ENCODE results near the gene MAP3K21.

The MAP3K21 gene

GRCh38 chr1:233355841-233356704 is 28.5 kb downstream of the MAP3K21 start (continued):
- TF ChIP-seq ZNF148 (tag by site-specific recombination; IDR thresholded peaks at IDR 0.05; ENCODE audit: borderline replicate concordance) (no peak), ZNF37A (tag by site-specific recombination; IDR thresholded peaks at IDR 0.05) (no peak), ZNF311 (tag by site-specific recombination; IDR thresholded peaks at IDR 0.05; ENCODE audit: borderline replicate concordance) (no peak), MZF1 (tag by site-specific recombination; IDR thresholded peaks at IDR 0.05; ENCODE audit: borderline replicate concordance) (peak; percentile 53; the same call in 1 of the 2 replicates), ZNF530 (tag by site-specific recombination; IDR thresholded peaks at IDR 0.05; ENCODE audit: low read depth) (no peak), ZNF629 (tag by site-specific recombination; IDR thresholded peaks at IDR 0.05) (peak; percentile 74)
- TF ChIP-seq, protein P1, sequence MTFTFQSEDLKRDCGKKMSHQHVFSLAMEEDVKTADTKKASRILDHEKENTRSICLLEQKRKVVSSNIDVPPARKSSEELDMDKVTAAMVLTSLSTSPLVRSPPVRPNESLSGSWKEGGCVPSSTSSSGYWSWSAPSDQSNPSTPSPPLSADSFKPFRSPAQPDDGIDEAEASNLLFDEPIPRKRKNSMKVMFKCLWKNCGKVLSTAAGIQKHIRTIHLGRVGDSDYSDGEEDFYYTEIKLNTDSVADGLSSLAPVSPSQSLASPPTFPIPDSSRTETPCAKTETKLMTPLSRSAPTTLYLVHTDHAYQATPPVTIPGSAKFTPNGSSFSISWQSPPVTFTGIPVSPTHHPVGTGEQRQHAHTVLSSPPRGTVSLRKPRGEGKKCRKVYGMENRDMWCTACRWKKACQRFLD (tag by site-specific recombination; IDR thresholded peaks at IDR 0.05), result no peak

GRCh38 chr1:233356705-233356987 is 29.1 kb downstream of the MAP3K21 start:
- CTCF ChIA-PET, result interaction anchor here (0.9 to 1.1 kb wide), 2 partner anchors 9 to 723 kb away, joined by 3 to 4 read pairs; no protein-coding TSS in a partner anchor
- POLR2A ChIA-PET, result no interaction called here
- TF ChIP-seq ZNF707 (tag by site-specific recombination; IDR thresholded peaks at IDR 0.05) (no peak), ZNF660 (tag by site-specific recombination; IDR thresholded peaks at IDR 0.05) (no peak), ZNF221 (tag by site-specific recombination; IDR thresholded peaks at IDR 0.05; ENCODE audit: borderline replicate concordance) (no peak), ZSCAN18 (tag by site-specific recombination; IDR thresholded peaks at IDR 0.05) (no peak), ZNF341 (tag by site-specific recombination; IDR thresholded peaks at IDR 0.05; ENCODE audit: low read depth) (no peak), KLF9 (tag by site-specific recombination; IDR thresholded peaks at IDR 0.05; ENCODE audit: low read depth) (no peak), SCRT1 (tag by site-specific recombination; IDR thresholded peaks at IDR 0.05; ENCODE audit: borderline replicate concordance) (no peak), GLI2 (tag by site-specific recombination; IDR thresholded peaks at IDR 0.05; ENCODE audit: borderline replicate concordance, low read depth) (no peak), ZXDB (tag by site-specific recombination; IDR thresholded peaks at IDR 0.05) (no peak), ZNF148 (tag by site-specific recombination; IDR thresholded peaks at IDR 0.05; ENCODE audit: borderline replicate concordance) (no peak), KLF17 (tag by site-specific recombination; IDR thresholded peaks at IDR 0.05) (no peak), ZNF140 (tag by site-specific recombination; IDR thresholded peaks at IDR 0.05) (no peak)
- TF ChIP-seq, protein P2, sequence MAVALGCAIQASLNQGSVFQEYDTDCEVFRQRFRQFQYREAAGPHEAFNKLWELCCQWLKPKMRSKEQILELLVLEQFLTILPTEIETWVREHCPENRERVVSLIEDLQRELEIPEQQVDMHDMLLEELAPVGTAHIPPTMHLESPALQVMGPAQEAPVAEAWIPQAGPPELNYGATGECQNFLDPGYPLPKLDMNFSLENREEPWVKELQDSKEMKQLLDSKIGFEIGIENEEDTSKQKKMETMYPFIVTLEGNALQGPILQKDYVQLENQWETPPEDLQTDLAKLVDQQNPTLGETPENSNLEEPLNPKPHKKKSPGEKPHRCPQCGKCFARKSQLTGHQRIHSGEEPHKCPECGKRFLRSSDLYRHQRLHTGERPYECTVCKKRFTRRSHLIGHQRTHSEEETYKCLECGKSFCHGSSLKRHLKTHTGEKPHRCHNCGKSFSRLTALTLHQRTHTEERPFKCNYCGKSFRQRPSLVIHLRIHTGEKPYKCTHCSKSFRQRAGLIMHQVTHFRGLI (tag by site-specific recombination; IDR thresholded peaks at IDR 0.05), result no peak
- TF ChIP-seq, protein P3, sequence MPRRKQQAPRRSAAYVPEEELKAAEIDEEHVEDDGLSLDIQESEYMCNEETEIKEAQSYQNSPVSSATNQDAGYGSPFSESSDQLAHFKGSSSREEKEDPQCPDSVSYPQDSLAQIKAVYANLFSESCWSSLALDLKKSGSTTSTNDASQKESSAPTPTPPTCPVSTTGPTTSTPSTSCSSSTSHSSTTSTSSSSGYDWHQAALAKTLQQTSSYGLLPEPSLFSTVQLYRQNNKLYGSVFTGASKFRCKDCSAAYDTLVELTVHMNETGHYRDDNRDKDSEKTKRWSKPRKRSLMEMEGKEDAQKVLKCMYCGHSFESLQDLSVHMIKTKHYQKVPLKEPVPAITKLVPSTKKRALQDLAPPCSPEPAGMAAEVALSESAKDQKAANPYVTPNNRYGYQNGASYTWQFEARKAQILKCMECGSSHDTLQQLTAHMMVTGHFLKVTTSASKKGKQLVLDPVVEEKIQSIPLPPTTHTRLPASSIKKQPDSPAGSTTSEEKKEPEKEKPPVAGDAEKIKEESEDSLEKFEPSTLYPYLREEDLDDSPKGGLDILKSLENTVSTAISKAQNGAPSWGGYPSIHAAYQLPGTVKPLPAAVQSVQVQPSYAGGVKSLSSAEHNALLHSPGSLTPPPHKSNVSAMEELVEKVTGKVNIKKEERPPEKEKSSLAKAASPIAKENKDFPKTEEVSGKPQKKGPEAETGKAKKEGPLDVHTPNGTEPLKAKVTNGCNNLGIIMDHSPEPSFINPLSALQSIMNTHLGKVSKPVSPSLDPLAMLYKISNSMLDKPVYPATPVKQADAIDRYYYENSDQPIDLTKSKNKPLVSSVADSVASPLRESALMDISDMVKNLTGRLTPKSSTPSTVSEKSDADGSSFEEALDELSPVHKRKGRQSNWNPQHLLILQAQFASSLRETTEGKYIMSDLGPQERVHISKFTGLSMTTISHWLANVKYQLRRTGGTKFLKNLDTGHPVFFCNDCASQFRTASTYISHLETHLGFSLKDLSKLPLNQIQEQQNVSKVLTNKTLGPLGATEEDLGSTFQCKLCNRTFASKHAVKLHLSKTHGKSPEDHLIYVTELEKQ (tag by site-specific recombination; IDR thresholded peaks at IDR 0.05; ENCODE audit: borderline replicate concordance), result no peak

More at GRCh38 chr1:233356705-233356987, 29.1 kb downstream of the MAP3K21 start:
- no peak overlapping the region for H3K27ac ChIP-seq (ENCODE audit: extremely low read depth, low read depth, low read length)
- H3K9me3 ChIP-seq (ENCODE audit: control insufficient read depth, insufficient read depth, low read depth, low read length), result no peaks in the 10 kb centered on the region
- peaks cover 18% of the 10 kb centered on the region for H3K4me1 ChIP-seq (ENCODE audit: control insufficient read depth, insufficient read depth, low read length)
- H3K4me3 ChIP-seq (ENCODE audit: low read depth, low read length), result no peak overlapping the region
- peaks cover 28 to 52% of the 10 kb centered on the region in 2 experiments for H3K36me3 ChIP-seq (ENCODE audit: control insufficient read depth in 2 of 2, insufficient read depth in 1 of 2, low read length in 2 of 2)

All from HEK293 (cell line).